ENCODE data around the gene LRRC53.

LRRC53 gene

GRCh38 chr1:74531796-74532195, 19.4 kb upstream of the LRRC53 start:
- Mint-ChIP-seq H3K36me3 (ENCODE audit: low read depth) (no peaks in the 10 kb centered on the region), H3K4me3 (no peak overlapping the region), H3K4me1 (peaks cover 6% of the 10 kb centered on the region), H3K9me3 (no peaks in the 10 kb centered on the region), H3K27ac (no peak overlapping the region), H3K27me3 (ENCODE audit: low read depth, poor library complexity) (peaks cover 2% of the 10 kb centered on the region)
- TF ChIP-seq CTCF (IDR thresholded peaks at IDR 0.05), result no peak
- DNase-seq, result no peak

GRCh38 chr1:74530892-74531291, 18.5 kb upstream of the LRRC53 start:
- Mint-ChIP-seq H3K4me1 (peaks cover 6% of the 10 kb centered on the region), H3K36me3 (ENCODE audit: low read depth) (no peaks in the 10 kb centered on the region), H3K27ac (no peak overlapping the region), H3K27me3 (ENCODE audit: low read depth, poor library complexity) (peaks cover 2% of the 10 kb centered on the region), H3K4me3 (no peak overlapping the region), H3K9me3 (no peaks in the 10 kb centered on the region)
- DNase-seq, result no peak
- TF ChIP-seq CTCF (IDR thresholded peaks at IDR 0.05), result no peak

GRCh38 chr1:74528123-74528522, 15.7 kb upstream of the LRRC53 start:
- no peak for TF ChIP-seq CTCF (IDR thresholded peaks at IDR 0.05)
- Mint-ChIP-seq H3K4me1 (peaks cover 20% of the 10 kb centered on the region), H3K36me3 (ENCODE audit: low read depth) (no peaks in the 10 kb centered on the region), H3K27me3 (ENCODE audit: low read depth, poor library complexity) (peaks cover 2% of the 10 kb centered on the region), H3K4me3 (no peak overlapping the region), H3K9me3 (no peaks in the 10 kb centered on the region), H3K27ac (no peak overlapping the region)
- no peak for DNase-seq

GRCh38 chr1:74526708-74527107, 14.3 kb upstream of the LRRC53 start:
- no peak overlapping the region for H3K4me3 Mint-ChIP-seq
- TF ChIP-seq CTCF (IDR thresholded peaks at IDR 0.05), result no peak
- peaks cover 2% of the 10 kb centered on the region for H3K27me3 Mint-ChIP-seq (ENCODE audit: low read depth, poor library complexity)
- no peaks in the 10 kb centered on the region for H3K9me3 Mint-ChIP-seq
- H3K36me3 Mint-ChIP-seq (ENCODE audit: low read depth), result no peaks in the 10 kb centered on the region
- H3K4me1 Mint-ChIP-seq, result peaks cover 34% of the 10 kb centered on the region
- no peak for DNase-seq
- H3K27ac Mint-ChIP-seq, result no peak overlapping the region

DNA sequence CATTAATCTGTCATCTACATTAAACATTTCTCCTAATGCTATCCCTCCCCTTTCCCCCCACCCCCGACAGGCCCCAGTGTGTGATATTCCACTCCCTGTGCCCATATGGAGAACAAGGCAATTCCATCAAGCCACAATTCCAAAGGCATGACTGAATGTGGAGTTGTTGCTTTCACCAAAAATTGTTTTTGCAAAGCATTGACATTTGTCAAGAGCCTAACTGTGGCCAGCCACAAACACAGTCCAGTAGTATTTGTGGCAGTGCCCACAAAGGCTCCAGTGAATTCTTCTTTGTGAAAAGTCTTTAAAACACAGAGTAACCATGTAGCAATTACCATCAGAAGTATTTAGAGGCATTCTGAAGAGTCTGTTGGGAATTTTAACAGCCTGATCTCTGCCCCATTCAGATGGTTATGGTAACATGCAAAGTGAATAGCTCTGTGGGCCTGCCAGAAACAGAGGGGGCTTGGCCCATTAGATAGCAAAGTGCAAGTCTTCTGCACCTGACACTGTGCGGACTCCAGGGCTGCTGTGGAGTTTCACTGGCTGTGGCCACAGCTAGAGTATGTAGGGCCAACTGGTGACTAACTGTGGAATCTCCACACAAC, 11.6 kb upstream of the LRRC53 start:
- H3K27me3 Mint-ChIP-seq (ENCODE audit: low read depth, poor library complexity), result peaks cover 6% of the 10 kb centered on the region
- no peak overlapping the region for H3K4me3 Mint-ChIP-seq
- H3K36me3 Mint-ChIP-seq (ENCODE audit: low read depth), result no peaks in the 10 kb centered on the region
- H3K4me1 Mint-ChIP-seq, result peaks cover 32% of the 10 kb centered on the region
- TF ChIP-seq CTCF (IDR thresholded peaks at IDR 0.05), result no peak
- H3K27ac Mint-ChIP-seq, result no peak overlapping the region
- DNase-seq, result no peak
- H3K9me3 Mint-ChIP-seq, result peaks cover 3% of the 10 kb centered on the region

- H3K4me3 Mint-ChIP-seq, result peak overlapping the region; percentile 56
- peaks cover 32% of the 10 kb centered on the region for H3K4me1 Mint-ChIP-seq
- TF ChIP-seq CTCF (IDR thresholded peaks at IDR 0.05), result no peak
- H3K27me3 Mint-ChIP-seq (ENCODE audit: low read depth, poor library complexity), result peaks cover 4% of the 10 kb centered on the region
- peaks cover 3% of the 10 kb centered on the region for H3K9me3 Mint-ChIP-seq
- H3K27ac Mint-ChIP-seq, result peak overlapping the region; percentile 6
- H3K36me3 Mint-ChIP-seq (ENCODE audit: low read depth), result no peaks in the 10 kb centered on the region
- DNase-seq, result peak; percentile 33
These were observed 9.7 kb upstream of the LRRC53 start for GRCh38 chr1:74522148-74522547.

Data from nephron progenitor cell (in vitro differentiated cells).